Rectal smooth muscle tissue (tissue), 1 donor: ENCODE results near the gene TRIAP1.

ENCODE experiments used
- H3K27ac ChIP-seq: one replicate; pipeline ENCODE4 v1.7.0; 2013; ENCODE audit warnings: low read depth, low read length, inconsistent platforms
- H3K27me3 ChIP-seq: one replicate; pipeline ENCODE4 v1.7.0; 2013; ENCODE audit warnings: low read length; ENCODE audit not compliant: control insufficient read depth, insufficient read depth
- H3K36me3 ChIP-seq: one replicate; pipeline ENCODE4 v1.7.0; 2013; ENCODE audit warnings: low read length; ENCODE audit not compliant: control insufficient read depth, insufficient read depth
- H3K4me1 ChIP-seq: one replicate; pipeline ENCODE4 v1.7.0; 2013; ENCODE audit warnings: low read length; ENCODE audit not compliant: control insufficient read depth, insufficient read depth
- H3K4me3 ChIP-seq: one replicate; pipeline ENCODE4 v1.7.0; 2013; ENCODE audit warnings: low read length
- H3K9ac ChIP-seq: one replicate; pipeline ENCODE4 v1.7.0; 2013; ENCODE audit warnings: low read length

Gene TRIAP1

DNA sequence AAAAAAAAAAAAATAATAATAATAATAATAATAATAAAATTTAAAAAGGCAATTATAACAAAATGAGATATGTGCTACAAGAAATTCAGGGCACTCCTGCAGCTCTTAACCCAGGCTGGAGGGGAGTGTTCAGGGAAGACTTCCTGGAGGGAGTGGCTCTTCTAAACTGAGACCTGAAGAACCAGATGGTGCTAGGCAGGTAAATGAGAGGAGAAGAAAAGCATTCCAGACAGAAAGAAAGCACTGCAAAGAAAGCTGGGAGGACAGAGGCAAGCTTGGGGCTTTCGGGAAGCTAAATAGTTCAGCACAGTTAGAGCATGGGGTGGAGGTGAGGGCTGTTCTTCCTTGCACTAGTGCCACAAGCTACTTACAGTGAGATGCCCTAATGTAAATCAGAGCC is 33.3 kb upstream of the TRIAP1 start:
- no peaks in the 10 kb centered on the region for H3K4me1 ChIP-seq
- H3K27ac ChIP-seq = no peak overlapping the region
- no peak overlapping the region for H3K9ac ChIP-seq
- H3K36me3 ChIP-seq = no peaks in the 10 kb centered on the region
- no peaks in the 10 kb centered on the region for H3K27me3 ChIP-seq
- no peak overlapping the region for H3K4me3 ChIP-seq

DNA sequence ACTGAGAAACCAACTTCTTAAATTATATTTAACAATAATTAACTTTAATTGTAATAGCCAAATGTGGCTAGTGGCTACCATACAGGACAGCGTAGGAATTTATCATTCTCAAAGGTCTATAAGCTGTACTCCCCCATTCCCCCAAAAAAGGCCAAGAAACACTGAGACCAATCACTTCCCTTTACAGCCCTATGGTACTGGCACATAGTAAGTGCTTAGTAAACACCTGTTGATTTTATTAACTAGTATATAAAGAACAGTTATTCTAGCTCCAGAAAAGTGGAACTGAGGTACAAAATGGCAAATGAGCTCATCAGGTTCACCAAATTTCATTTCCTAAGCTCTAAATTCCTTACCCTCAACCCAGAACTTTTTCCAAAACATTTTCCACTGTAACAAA is 29.5 kb upstream of the TRIAP1 start:
- Histone ChIP-seq H3K27me3 (no peaks in the 10 kb centered on the region), H3K27ac (no peak overlapping the region), H3K4me1 (no peaks in the 10 kb centered on the region), H3K9ac (no peak overlapping the region), H3K36me3 (no peaks in the 10 kb centered on the region), H3K4me3 (no peak overlapping the region)

DNA sequence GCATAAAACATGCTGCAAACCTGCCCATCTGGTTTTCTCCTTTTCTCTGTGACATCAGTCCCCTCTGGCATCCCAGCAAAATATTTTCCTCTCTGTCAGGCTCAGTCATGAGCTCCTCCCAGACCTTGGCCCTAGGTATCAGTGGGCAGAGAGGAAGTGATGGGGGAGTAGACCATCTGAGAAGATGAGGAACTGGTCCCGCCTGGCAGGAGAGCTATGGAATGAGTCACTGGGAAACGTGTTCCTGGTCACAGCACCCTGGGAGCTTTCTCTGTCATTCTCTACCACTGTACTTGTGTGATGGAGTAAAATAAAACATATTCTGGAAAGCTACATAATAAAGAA is 28.4 kb upstream of the TRIAP1 start:
- Histone ChIP-seq H3K4me1 (no peaks in the 10 kb centered on the region), H3K36me3 (no peaks in the 10 kb centered on the region), H3K4me3 (no peak overlapping the region), H3K27ac (no peak overlapping the region), H3K9ac (no peak overlapping the region), H3K27me3 (no peaks in the 10 kb centered on the region)

DNA sequence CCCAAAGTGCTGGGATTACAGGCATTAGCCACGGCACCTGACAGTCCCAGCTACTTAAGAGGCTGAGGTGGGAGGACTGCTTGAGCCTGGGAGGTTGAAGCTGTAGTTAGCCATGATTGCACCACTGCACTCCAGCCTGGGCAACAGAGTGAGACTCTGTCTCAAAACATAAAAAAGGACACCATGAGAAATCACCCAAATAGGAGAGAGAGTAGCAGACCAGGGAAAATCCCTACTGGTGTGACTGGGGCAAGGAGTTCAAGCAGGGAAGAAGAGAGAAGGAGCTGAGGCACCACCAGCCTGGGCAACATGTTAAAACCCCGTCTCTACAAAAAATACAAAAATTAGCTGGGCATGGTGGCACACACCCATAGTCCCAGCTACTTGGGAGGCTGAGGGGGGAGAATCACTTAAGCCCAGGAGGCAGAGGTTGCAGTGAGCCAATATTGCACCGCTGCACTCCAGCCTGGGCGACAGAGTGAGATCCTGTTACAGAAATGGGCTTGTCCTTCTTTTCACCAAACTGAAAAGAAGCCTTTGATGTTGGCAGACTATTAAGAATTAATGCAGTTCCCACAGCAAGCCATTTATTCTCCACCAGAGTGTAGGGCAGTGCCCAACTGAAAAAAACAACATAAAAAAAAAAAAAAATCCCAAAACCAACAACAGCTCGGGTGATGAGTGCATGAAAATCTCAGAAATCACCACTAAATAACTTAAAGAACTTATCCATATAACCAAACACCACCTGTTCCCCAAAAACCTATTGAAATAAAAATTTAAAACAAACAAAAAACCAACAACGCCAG is 27.8 kb upstream of the TRIAP1 start:
- Histone ChIP-seq H3K4me1 (no peaks in the 10 kb centered on the region), H3K4me3 (no peak overlapping the region), H3K27me3 (no peaks in the 10 kb centered on the region), H3K9ac (no peak overlapping the region), H3K36me3 (no peaks in the 10 kb centered on the region), H3K27ac (no peak overlapping the region)

DNA sequence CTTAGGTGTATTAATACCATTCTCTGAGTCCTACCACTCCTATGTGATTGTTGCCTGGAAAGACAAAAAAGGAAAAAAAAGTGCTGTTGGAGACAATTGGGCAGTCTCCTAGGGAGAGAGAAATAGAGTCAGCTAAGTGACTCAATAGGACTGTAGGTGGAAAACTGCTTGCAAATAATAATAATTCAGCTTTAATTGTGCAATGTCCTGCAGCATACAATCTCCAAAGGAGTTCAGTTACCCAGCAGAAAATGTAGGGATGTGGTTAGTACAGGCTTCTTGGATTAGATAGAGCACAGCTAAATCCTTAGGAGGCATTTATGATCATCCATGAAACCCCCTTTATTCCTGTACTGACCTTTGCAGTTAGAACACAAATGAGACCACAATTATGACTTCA is 26.3 kb upstream of the TRIAP1 start:
- H3K9ac ChIP-seq = no peak overlapping the region
- H3K36me3 ChIP-seq = no peaks in the 10 kb centered on the region
- H3K4me3 ChIP-seq = no peak overlapping the region
- peaks cover 5% of the 10 kb centered on the region for H3K4me1 ChIP-seq
- H3K27ac ChIP-seq = no peak overlapping the region
- H3K27me3 ChIP-seq = no peaks in the 10 kb centered on the region

DNA sequence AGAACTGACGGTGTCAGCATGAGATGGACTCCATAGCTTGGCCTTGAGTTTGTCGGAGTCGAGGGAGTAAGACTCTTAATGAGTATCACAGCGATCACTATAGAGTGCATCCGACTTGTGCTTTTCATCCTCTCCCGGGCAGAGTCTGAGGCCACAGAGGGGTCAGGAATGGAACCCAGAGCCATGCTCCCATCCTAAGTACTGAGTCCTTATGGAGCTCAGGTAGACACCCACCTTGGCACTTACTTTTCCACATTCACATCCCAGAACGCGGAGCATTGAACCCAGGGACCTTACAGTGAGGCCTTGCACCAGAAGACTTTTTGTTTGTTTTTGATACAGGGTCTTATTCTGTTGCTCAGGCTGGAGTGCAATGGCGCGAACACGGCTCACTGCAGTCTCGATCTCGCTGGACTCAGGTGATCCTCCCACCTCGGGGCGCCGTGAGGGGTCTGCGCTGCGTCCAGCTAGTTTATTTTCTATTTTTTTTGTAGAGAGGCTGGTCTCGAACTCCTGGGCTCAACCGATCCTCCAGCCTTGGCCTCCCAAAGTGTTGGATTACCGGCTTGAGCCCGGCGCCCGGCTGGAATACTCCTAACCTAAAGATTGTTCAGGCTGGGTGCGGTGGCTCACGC is 24.1 kb upstream of the TRIAP1 start:
- peak overlapping the region; percentile 81 for H3K4me3 ChIP-seq
- H3K4me1 ChIP-seq = peaks cover 5% of the 10 kb centered on the region
- no peaks in the 10 kb centered on the region for H3K27me3 ChIP-seq
- H3K9ac ChIP-seq = peak overlapping the region; percentile 64
- peaks cover 1% of the 10 kb centered on the region for H3K36me3 ChIP-seq
- peak overlapping the region; percentile 92 for H3K27ac ChIP-seq

DNA sequence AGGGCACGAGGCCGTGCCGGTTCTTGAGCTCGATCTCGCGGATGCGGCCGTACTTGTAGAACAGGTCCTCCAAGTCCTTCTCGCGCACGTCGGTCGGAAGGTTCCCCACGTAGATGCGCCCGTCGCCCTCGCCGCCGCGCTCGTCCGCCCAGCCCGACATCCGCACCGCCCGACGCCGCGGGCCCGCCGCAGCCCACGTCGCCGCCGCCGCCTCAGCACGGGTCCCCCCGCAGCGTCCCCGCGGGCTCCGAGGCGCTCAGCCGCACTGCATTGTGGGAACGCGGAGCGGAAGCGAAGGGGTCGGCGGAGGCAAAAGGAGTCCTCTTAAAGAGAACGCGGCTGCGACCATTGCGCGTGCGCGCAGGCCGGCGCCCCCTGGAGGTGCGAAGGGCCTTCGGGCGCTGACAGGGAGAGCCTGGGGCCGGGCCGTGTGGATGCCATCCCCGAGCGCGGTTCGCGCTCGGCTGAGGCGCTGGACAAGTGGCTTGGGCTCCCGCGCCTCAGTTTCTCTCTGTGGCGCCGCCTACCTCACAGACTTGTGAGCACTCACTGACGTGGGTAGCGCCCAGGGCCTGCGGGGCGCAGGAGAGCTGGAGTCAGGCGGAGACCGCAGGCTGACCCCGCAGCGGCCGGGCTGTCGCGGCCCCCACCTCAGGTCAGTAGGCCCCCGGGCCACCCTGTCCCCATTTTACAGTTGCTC is 23.4 kb upstream of the TRIAP1 start, which contains the start of gene SRSF9:
TSS of gene SRSF9 (minus strand) at position 299 of the 700 bp plus-strand sequence. CDS start at position 160, 139 bp downstream.
- Histone ChIP-seq H3K36me3 (peaks cover 6% of the 10 kb centered on the region), H3K9ac (peak within 1 kb of the TSS; percentile 75), H3K27me3 (no peaks in the 10 kb centered on the region), H3K27ac (peak within 1 kb of the TSS; percentile 92), H3K4me1 (peaks cover 5% of the 10 kb centered on the region), H3K4me3 (peak within 1 kb of the TSS; percentile 81)

DNA sequence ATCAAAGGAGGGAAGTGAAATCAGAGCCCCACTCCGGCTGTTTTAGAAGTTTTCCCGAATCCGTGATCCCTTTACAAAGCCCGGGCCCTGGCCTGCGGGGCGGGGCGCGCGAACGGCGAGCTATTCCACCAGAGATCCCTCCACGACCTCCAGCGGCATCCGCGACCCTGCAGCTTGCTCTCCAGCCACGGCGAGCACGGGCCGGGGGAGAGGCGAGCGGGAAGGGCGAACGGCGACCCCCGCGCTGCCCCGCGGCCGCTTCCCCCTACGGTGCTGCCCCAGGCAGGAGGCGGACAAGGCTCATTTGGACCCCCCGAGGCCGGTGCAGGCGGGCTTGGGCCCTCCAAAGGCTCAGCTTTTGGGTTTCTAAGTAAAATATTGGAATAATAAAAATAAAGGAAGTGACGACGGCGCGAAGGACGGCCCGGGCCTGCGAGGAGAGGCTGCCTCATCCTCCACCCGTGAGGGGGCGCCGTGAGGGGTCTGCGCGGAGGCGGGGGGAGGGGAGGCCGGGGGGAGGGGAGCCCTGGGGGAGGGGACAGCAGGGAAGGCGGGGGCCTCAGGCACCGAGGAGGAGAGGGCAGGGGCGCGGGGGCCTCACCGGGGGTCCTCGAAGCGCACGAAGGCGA is 22.8 kb upstream of the TRIAP1 start:
- H3K36me3 ChIP-seq = peaks cover 11% of the 10 kb centered on the region
- peak overlapping the region; percentile 81 for H3K4me3 ChIP-seq
- peak overlapping the region; percentile 92 for H3K27ac ChIP-seq
- H3K27me3 ChIP-seq = no peaks in the 10 kb centered on the region
- H3K9ac ChIP-seq = peak overlapping the region; percentile 75
- peaks cover 5% of the 10 kb centered on the region for H3K4me1 ChIP-seq

DNA sequence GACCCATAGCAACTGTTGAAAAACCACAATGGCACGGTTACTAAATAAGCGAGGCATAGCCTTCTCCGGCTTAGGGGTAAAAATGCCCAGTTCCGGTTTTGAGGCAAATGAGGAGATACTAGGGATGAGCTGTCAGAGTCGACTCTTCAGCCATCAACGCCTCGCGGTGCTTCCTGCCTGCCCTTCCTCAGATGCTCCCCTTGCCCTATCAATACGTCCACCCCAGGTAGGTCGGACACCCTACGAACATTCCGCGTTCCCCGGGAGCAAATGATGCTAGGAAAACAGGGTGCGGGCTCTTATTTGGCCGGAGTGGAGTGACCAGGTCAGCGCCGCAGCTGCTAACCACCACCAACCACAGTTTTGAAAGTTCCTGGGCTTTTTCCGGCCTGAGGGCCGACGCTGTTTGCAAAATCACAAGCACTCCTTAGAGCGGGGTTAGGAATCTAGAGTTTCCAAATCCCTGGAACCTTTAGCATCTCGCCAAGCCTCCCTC is 22.2 kb upstream of the TRIAP1 start:
- Histone ChIP-seq H3K27me3 (no peaks in the 10 kb centered on the region), H3K4me1 (peaks cover 5% of the 10 kb centered on the region), H3K4me3 (peak overlapping the region; percentile 81)

DNA sequence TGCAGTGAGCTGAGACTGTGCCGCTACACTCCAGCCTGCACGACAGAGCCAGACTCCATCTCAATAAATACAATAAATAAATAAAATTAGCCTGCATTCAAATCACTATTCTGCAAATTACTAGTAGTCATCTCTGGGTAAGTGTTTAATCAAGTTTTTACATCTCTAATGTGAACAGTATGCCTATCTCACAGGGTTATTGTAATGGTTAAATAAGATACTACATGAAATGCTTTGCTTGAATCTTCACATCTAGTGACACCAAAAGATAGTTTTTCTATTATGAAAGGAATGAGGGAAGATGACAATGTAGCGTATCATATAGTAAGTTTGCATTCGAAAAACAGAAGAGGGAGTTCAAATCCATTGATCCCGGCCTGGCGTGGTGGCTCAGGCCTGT is 21.3 kb upstream of the TRIAP1 start:
- Histone ChIP-seq H3K36me3 (peaks cover 25% of the 10 kb centered on the region), H3K4me3 (no peak overlapping the region), H3K9ac (no peak overlapping the region), H3K27ac (no peak overlapping the region), H3K27me3 (no peaks in the 10 kb centered on the region), H3K4me1 (peaks cover 5% of the 10 kb centered on the region)

More for the DNA sequence above, 22.2 kb upstream of the TRIAP1 start:
- Histone ChIP-seq H3K36me3 (peaks cover 17% of the 10 kb centered on the region), H3K9ac (peak overlapping the region; percentile 38), H3K27ac (peak overlapping the region; percentile 92)

DNA sequence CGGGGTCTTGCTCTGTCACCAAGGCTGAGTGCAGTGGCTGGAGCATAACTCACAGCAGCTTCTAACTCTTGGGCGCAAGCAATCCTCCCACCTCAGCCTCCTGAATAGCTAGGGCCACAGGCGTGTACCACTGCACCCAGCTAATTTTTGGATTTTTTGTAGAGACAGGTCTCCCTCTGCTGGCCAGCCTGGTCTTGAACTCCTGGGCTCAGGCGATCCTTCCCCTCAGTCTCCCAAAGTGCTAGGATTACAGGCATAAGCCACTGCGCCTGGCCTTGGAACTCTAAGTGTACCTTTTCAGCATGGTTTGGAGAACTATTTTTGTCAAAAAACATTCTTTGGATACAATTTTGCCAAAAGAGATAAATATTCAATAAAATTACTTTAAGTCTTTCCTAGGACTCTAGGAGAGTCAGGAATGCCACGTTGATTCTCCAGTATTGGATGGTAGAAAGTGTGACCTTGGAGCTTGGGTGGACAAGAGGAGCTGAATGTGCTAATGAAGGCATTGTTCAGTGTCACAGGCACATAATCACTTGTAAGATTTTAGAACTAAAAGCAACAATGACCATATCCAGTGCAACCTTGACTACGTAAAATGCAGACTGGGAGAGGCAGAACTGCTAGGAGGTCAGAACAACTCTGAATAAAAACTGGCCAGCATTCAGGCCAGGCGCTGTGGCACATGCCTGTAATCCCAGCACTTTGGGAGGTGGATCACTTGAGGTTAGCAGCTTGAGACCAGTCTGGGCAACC is 20.6 kb upstream of the TRIAP1 start:
- Histone ChIP-seq H3K27me3 (no peaks in the 10 kb centered on the region), H3K4me3 (no peak overlapping the region), H3K36me3 (peaks cover 27% of the 10 kb centered on the region), H3K4me1 (peaks cover 5% of the 10 kb centered on the region), H3K9ac (no peak overlapping the region), H3K27ac (no peak overlapping the region)
